AG08395 (cell line): ENCODE measurements around the gene SELE.
A peak's percentile ranks its signal among the peaks of the same experiment; 100 is the strongest.

ENCODE experiments used
- DNase-seq: peaks from one replicate; pipeline ENCODE4 v3.0.0; 2012; ENCODE audit warnings: mixed read lengths, low spot score

Gene SELE

GRCh38 chr1:169733924-169734323, at the start of gene SELE:
Gene SELE, minus strand, starts transcription at chr1:169734079. Its CDS starts 467 bp downstream, at chr1:169733612.
- DNase-seq = no peak

- DNase-seq = no peak
These were observed 48.7 kb upstream of the SELE start for GRCh38 chr1:169782596-169782995.

- DNase-seq = no peak
These were observed 46.1 kb upstream of the SELE start for GRCh38 chr1:169779970-169780369.

- no peak for DNase-seq
These were observed 45.3 kb upstream of the SELE start for GRCh38 chr1:169779150-169779549.

GRCh38 chr1:169776440-169776839, 42.6 kb upstream of the SELE start:
- no peak for DNase-seq

- DNase-seq = no peak
These were observed 34.3 kb upstream of the SELE start for GRCh38 chr1:169768161-169768560.

- DNase-seq = no peak
These were observed 31.9 kb upstream of the SELE start for GRCh38 chr1:169765580-169766331.

GRCh38 chr1:169764919-169765318, 31.0 kb upstream of the SELE start:
- no peak for DNase-seq

GRCh38 chr1:169762699-169763098, 28.8 kb upstream of the SELE start:
- DNase-seq = no peak

- DNase-seq = no peak
These were observed 25.2 kb upstream of the SELE start for GRCh38 chr1:169759038-169759437.

GRCh38 chr1:169753549-169753948, 19.7 kb upstream of the SELE start:
- DNase-seq = no peak

- DNase-seq = no peak
These were observed 16.2 kb upstream of the SELE start for GRCh38 chr1:169750041-169750440.

GRCh38 chr1:169746550-169746949, 12.7 kb upstream of the SELE start:
- DNase-seq = no peak

GRCh38 chr1:169745015-169745861, 11.4 kb upstream of the SELE start:
- no peak for DNase-seq

GRCh38 chr1:169741666-169742394, 8.0 kb upstream of the SELE start:
- peak; percentile 70 for DNase-seq

- DNase-seq = no peak
These were observed 6.1 kb upstream of the SELE start for GRCh38 chr1:169739980-169740379.

- no peak for DNase-seq
These were observed 2.4 kb downstream of the SELE start for GRCh38 chr1:169731446-169731845.

- no peak for DNase-seq
These were observed 3.9 kb downstream of the SELE start for GRCh38 chr1:169729991-169730390.

GRCh38 chr1:169727307-169727706, 6.6 kb downstream of the SELE start:
- DNase-seq = no peak

- no peak for DNase-seq
These were observed 7.0 kb downstream of the SELE start for GRCh38 chr1:169726851-169727250.

- no peak for DNase-seq
These were observed 7.9 kb downstream of the SELE start for GRCh38 chr1:169725930-169726329.

GRCh38 chr1:169724168-169724567, 9.7 kb downstream of the SELE start:
- no peak for DNase-seq

GRCh38 chr1:169723763-169724162, 10.1 kb downstream of the SELE start:
- DNase-seq = no peak
